Hepatocyte (in vitro differentiated cells): Measurements from ENCODE around the gene THAP12. TPM values are rescaled to one million over a fixed set of nuclear protein-coding genes. Genes with fewer than 3 reads are reported as not detected.

ENCODE experiments used
- DNase-seq: peaks from one replicate; pipeline ENCODE4 v3.0.0-alpha.2; 2016; ENCODE audit warnings: low spot score
- H2AFZ ChIP-seq: fragments of 200-600 bp; sonication (generic); 2 replicates; pipeline ENCODE4 v1.6.0; 2016; ENCODE audit warnings: antibody characterized with exemption, mild to moderate bottlenecking
- H3K27ac ChIP-seq: fragments of 200-600 bp; sonication (generic); 2 replicates; pipeline ENCODE4 v1.5.1; 2016; ENCODE audit warnings: mild to moderate bottlenecking
- H3K27me3 ChIP-seq: fragments of 200-600 bp; sonication (generic); 2 replicates; pipeline ENCODE4 v1.6.1; 2016
- H3K36me3 ChIP-seq: fragments of 200-600 bp; sonication (generic); replicated peaks from 2 replicates; pipeline ENCODE4 v1.5.1; 2016; ENCODE audit warnings: low read depth; ENCODE audit not compliant: insufficient read depth
- H3K4me1 ChIP-seq: fragments of 200-600 bp; sonication (generic); 2 replicates; pipeline ENCODE4 v1.5.1; 2016; ENCODE audit warnings: mild to moderate bottlenecking, moderate library complexity; ENCODE audit not compliant: insufficient read depth
- H3K4me2 ChIP-seq: fragments of 200-600 bp; sonication (generic); 2 replicates; pipeline ENCODE4 v1.6.0; 2016
- H3K4me3 ChIP-seq: fragments of 200-600 bp; sonication (generic); 2 replicates; pipeline ENCODE4 v1.5.1; 2016; ENCODE audit warnings: mild to moderate bottlenecking
- H3K79me2 ChIP-seq: fragments of 200-600 bp; sonication (generic); 2 replicates; pipeline ENCODE4 v1.6.0; 2017; ENCODE audit warnings: mild to moderate bottlenecking
- H3K9me2 ChIP-seq: fragments of 200-600 bp; sonication (generic); replicated peaks from 2 replicates; pipeline ENCODE4 v1.6.0; 2017; ENCODE audit warnings: mild to moderate bottlenecking; ENCODE audit not compliant: insufficient read depth
- H3K9me3 ChIP-seq: fragments of 200-600 bp; sonication (generic); 2 replicates; pipeline ENCODE4 v1.5.1; 2016; ENCODE audit warnings: low read depth, mild to moderate bottlenecking
- H4K20me1 ChIP-seq: fragments of 200-600 bp; sonication (generic); 2 replicates; pipeline ENCODE4 v1.6.0; 2016; ENCODE audit warnings: mild to moderate bottlenecking; ENCODE audit not compliant: insufficient read depth, poor library complexity, severe bottlenecking
- EZH2 ChIP-seq: fragments of 200-600 bp; sonication (generic); IDR thresholded peaks from 2 replicates; pipeline ENCODE4 v1.6.1; 2016; ENCODE audit warnings: antibody characterized with exemption, mild to moderate bottlenecking, borderline replicate concordance
- EZH2phosphoT487 ChIP-seq: fragments of 200-600 bp; sonication (generic); IDR thresholded peaks from one replicate; pipeline ENCODE4 v1.6.1; 2018; ENCODE audit warnings: antibody characterized with exemption, mild to moderate bottlenecking, low read depth, moderate library complexity; ENCODE audit not compliant: unreplicated experiment, severe bottlenecking
- WGBS: methylation state at CpG from one replicate; pipeline ENCODE4 v1.1.6; 2016; ENCODE audit warnings: low lambda C conversion rate; ENCODE audit errors: missing lambda C conversion rate; 5-methylcytosine and 5-hydroxymethylcytosine counted together
- polyA plus RNA-seq: library from polyadenylated mRNA; unstranded; fragments of >200 nt; fragmentation: Nextera tagmentation; extraction: Ambion mirVana; gene quantifications from 2 replicates; pipeline ENCODE4 v1.2.1, GENCODE V29; 2016
- total RNA-seq: library from RNA; depleted of rRNA; stranded (reverse); fragments of >200 nt; gene quantifications from 2 replicates; pipeline ENCODE4 v1.2.3, GENCODE V29; 2014
- TF ChIP-seq, protein P1 (sequence below): fragments of 200-600 bp; sonication (generic); IDR thresholded peaks from 2 replicates; pipeline ENCODE4 v1.5.1; 2016; ENCODE audit warnings: antibody characterized with exemption, mild to moderate bottlenecking; ENCODE audit not compliant: poor library complexity

Gene THAP12
- total and polyA plus RNA-seq, 2 experiments from 2014 or later = 21.5 to 62.6 TPM

GRCh38 chr11:76313913-76314740 is 66.8 kb downstream of the THAP12 start:
- no peak overlapping the region for H2AFZ ChIP-seq
- DNase-seq = peak; percentile 37
- H4K20me1 ChIP-seq = no peaks in the 10 kb centered on the region
- no peaks in the 10 kb centered on the region for H3K9me3 ChIP-seq
- no peaks in the 10 kb centered on the region for H3K27me3 ChIP-seq
- H3K36me3 ChIP-seq = no peaks in the 10 kb centered on the region
- H3K4me1 ChIP-seq = no peaks in the 10 kb centered on the region
- WGBS = 58% methylated on average over 15 of the region's 15 CpGs
- no peaks in the 10 kb centered on the region for H3K9me2 ChIP-seq
- H3K79me2 ChIP-seq = no peaks in the 10 kb centered on the region
- no peak overlapping the region for H3K4me2 ChIP-seq
- TF ChIP-seq, protein P1, sequence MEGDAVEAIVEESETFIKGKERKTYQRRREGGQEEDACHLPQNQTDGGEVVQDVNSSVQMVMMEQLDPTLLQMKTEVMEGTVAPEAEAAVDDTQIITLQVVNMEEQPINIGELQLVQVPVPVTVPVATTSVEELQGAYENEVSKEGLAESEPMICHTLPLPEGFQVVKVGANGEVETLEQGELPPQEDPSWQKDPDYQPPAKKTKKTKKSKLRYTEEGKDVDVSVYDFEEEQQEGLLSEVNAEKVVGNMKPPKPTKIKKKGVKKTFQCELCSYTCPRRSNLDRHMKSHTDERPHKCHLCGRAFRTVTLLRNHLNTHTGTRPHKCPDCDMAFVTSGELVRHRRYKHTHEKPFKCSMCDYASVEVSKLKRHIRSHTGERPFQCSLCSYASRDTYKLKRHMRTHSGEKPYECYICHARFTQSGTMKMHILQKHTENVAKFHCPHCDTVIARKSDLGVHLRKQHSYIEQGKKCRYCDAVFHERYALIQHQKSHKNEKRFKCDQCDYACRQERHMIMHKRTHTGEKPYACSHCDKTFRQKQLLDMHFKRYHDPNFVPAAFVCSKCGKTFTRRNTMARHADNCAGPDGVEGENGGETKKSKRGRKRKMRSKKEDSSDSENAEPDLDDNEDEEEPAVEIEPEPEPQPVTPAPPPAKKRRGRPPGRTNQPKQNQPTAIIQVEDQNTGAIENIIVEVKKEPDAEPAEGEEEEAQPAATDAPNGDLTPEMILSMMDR = no peak
- H3K4me3 ChIP-seq = no peak overlapping the region
- H3K27ac ChIP-seq = no peak overlapping the region

DNA sequence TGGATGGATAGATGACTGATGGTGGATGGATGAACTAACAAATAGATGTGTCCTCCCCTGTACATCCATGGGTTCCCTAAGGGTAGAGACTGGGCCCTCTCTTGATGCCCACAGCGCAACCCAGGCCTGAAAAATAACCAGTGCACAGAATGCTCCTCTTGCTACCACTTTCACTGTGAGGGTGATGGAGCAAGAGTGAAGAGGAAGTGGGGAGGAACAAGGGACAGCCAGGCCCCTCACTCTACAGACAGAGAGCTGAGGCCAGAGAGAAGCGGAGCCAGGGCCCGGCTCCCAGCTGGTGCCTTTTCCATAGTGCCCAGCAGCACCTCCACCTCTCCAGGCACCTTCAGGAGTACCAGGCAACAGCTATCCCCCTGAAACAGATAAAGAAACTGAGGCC is 67.7 kb downstream of the THAP12 start:
- Histone ChIP-seq H3K9me2 (no peaks in the 10 kb centered on the region), H3K27me3 (no peaks in the 10 kb centered on the region), H2AFZ (no peak overlapping the region), H3K27ac (no peak overlapping the region), H3K36me3 (no peaks in the 10 kb centered on the region), H3K79me2 (no peaks in the 10 kb centered on the region), H3K4me2 (no peak overlapping the region), H3K4me1 (no peaks in the 10 kb centered on the region), H3K9me3 (no peaks in the 10 kb centered on the region), H4K20me1 (no peaks in the 10 kb centered on the region), H3K4me3 (no peak overlapping the region)
- TF ChIP-seq EZH2phosphoT487 = no peak
- TF ChIP-seq, protein P1 = no peak
- no peak for TF ChIP-seq EZH2
- DNase-seq = no peak
- 97% methylated on average over 3 of the region's 3 CpGs for WGBS

DNA sequence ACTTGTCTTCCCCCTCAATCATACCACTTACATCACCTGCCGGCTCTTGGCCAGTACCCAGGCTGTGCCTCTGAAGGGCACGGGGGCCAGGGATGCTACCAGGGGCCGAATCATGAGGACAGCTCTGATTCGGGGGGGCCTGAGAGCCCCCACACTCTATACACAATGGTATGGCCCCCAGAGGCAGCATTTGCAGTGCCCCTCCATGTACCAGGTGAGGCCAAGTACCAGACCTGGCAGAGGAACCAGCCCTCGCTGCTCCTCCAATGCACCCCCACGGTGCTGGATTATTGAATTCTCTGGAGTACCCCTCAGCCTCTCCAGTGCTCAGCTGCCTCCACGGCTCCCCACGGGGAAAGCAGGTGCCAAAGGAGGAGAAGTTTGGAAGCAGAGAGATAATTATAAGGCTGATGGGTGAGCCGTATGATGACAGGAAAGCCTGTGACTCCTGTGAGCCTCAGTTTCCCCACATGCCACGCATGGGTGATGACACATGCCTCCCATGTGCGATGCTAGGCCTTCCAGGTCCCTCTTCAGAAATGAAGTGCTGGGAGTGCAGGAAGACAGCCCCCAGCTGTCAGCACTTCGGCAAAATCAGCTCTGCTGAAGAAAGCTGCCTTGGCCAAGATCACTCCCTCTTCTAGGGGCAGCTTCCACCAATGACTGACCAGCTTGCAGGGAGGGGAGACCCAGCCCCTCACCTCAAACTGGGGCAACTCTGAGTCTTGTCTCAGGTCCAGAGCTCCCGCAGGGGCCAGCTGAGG is 69.9 kb downstream of the THAP12 start:
- DNase-seq = no peak
- Histone ChIP-seq H3K27ac (no peak overlapping the region), H3K9me3 (no peaks in the 10 kb centered on the region), H3K4me1 (no peaks in the 10 kb centered on the region), H3K79me2 (no peaks in the 10 kb centered on the region), H3K4me2 (no peak overlapping the region), H3K36me3 (no peaks in the 10 kb centered on the region), H3K27me3 (no peaks in the 10 kb centered on the region), H3K9me2 (no peaks in the 10 kb centered on the region), H4K20me1 (no peaks in the 10 kb centered on the region), H2AFZ (no peak overlapping the region), H3K4me3 (no peak overlapping the region)
- WGBS = 78% methylated on average over 13 of the region's 13 CpGs
- TF ChIP-seq, protein P1 = no peak
- no peak for TF ChIP-seq EZH2
- TF ChIP-seq EZH2phosphoT487 = no peak
